Effector memory CD4-positive, alpha-beta T cell (primary cell): ENCODE results near the gene KSR2.

Experiments used
- DNase-seq, 3 donors: peaks; one replicate each; pipeline ENCODE4 v3.0.0-alpha.2; 2020
- H3K27ac ChIP-seq: 2 replicates; pipeline ENCODE4 v1.7.0; 2013; ENCODE audit warnings: mild to moderate bottlenecking, low read length, moderate library complexity; ENCODE audit not compliant: insufficient read depth, poor library complexity, severe bottlenecking
- H3K27me3 ChIP-seq: replicated peaks from 2 replicates; pipeline ENCODE4 v1.7.0; 2013; ENCODE audit warnings: mild to moderate bottlenecking, low read length; ENCODE audit not compliant: insufficient read depth, control insufficient read depth, poor library complexity, severe bottlenecking
- H3K36me3 ChIP-seq: 2 replicates; pipeline ENCODE4 v1.7.0; 2013; ENCODE audit warnings: mild to moderate bottlenecking, low read length, moderate library complexity; ENCODE audit not compliant: control insufficient read depth, insufficient read depth
- H3K4me1 ChIP-seq: 2 replicates; pipeline ENCODE4 v1.7.0; 2013; ENCODE audit warnings: low read length, mild to moderate bottlenecking; ENCODE audit not compliant: control insufficient read depth, insufficient read depth, poor library complexity, severe bottlenecking
- H3K4me3 ChIP-seq: 2 replicates; pipeline ENCODE4 v1.7.0; 2013; ENCODE audit warnings: low read length, low read depth, mild to moderate bottlenecking; ENCODE audit not compliant: insufficient read depth, poor library complexity, severe bottlenecking
- H3K9me3 ChIP-seq: 2 replicates; pipeline ENCODE4 v1.7.0; 2013; ENCODE audit warnings: mild to moderate bottlenecking, low read length, moderate library complexity; ENCODE audit not compliant: control insufficient read depth

The KSR2 gene

GRCh38 chr12:117718559-117718958 lies 250.2 kb downstream of the KSR2 start:
- DNase-seq = no peak
- Histone ChIP-seq H3K9me3 (no peaks in the 10 kb centered on the region), H3K27ac (no peak overlapping the region), H3K36me3 (no peaks in the 10 kb centered on the region), H3K27me3 (no peaks in the 10 kb centered on the region), H3K4me1 (no peaks in the 10 kb centered on the region), H3K4me3 (no peak overlapping the region)

- H3K4me1 ChIP-seq = no peaks in the 10 kb centered on the region
- no peak overlapping the region for H3K27ac ChIP-seq
- DNase-seq = no peak
- H3K27me3 ChIP-seq = no peaks in the 10 kb centered on the region
- H3K4me3 ChIP-seq = no peak overlapping the region
- H3K9me3 ChIP-seq = no peaks in the 10 kb centered on the region
- no peaks in the 10 kb centered on the region for H3K36me3 ChIP-seq
Observed at GRCh38 chr12:117718141-117718540, 250.6 kb downstream of the KSR2 start.

GRCh38 chr12:117714203-117714602 lies 254.6 kb downstream of the KSR2 start:
- H3K4me1 ChIP-seq = no peaks in the 10 kb centered on the region
- H3K27ac ChIP-seq = no peak overlapping the region
- H3K27me3 ChIP-seq = no peaks in the 10 kb centered on the region
- no peaks in the 10 kb centered on the region for H3K36me3 ChIP-seq
- no peaks in the 10 kb centered on the region for H3K9me3 ChIP-seq
- H3K4me3 ChIP-seq = no peak overlapping the region
- DNase-seq = no peak

GRCh38 chr12:117710121-117710520 lies 258.7 kb downstream of the KSR2 start:
- no peak for DNase-seq
- Histone ChIP-seq H3K36me3 (no peaks in the 10 kb centered on the region), H3K27me3 (no peaks in the 10 kb centered on the region), H3K27ac (no peak overlapping the region), H3K9me3 (no peaks in the 10 kb centered on the region), H3K4me3 (no peak overlapping the region), H3K4me1 (no peaks in the 10 kb centered on the region)

GRCh38 chr12:117707861-117708260 lies 260.9 kb downstream of the KSR2 start:
- Histone ChIP-seq H3K9me3 (no peaks in the 10 kb centered on the region), H3K36me3 (no peaks in the 10 kb centered on the region), H3K4me1 (no peaks in the 10 kb centered on the region), H3K4me3 (no peak overlapping the region), H3K27me3 (no peaks in the 10 kb centered on the region), H3K27ac (no peak overlapping the region)
- no peak for DNase-seq

GRCh38 chr12:117703584-117703983 lies 265.2 kb downstream of the KSR2 start:
- Histone ChIP-seq H3K9me3 (no peaks in the 10 kb centered on the region), H3K4me1 (no peaks in the 10 kb centered on the region), H3K4me3 (no peak overlapping the region), H3K27me3 (no peaks in the 10 kb centered on the region), H3K36me3 (no peaks in the 10 kb centered on the region), H3K27ac (no peak overlapping the region)
- no peak for DNase-seq

GRCh38 chr12:117702741-117703140 lies 266.0 kb downstream of the KSR2 start:
- no peak overlapping the region for H3K4me3 ChIP-seq
- no peak for DNase-seq
- no peaks in the 10 kb centered on the region for H3K36me3 ChIP-seq
- H3K4me1 ChIP-seq = no peaks in the 10 kb centered on the region
- H3K27ac ChIP-seq = no peak overlapping the region
- no peaks in the 10 kb centered on the region for H3K9me3 ChIP-seq
- no peaks in the 10 kb centered on the region for H3K27me3 ChIP-seq

- Histone ChIP-seq H3K36me3 (no peaks in the 10 kb centered on the region), H3K27me3 (no peaks in the 10 kb centered on the region), H3K27ac (no peak overlapping the region), H3K9me3 (no peaks in the 10 kb centered on the region), H3K4me3 (no peak overlapping the region), H3K4me1 (no peaks in the 10 kb centered on the region)
- no peak for DNase-seq
Observed at GRCh38 chr12:117699575-117699974, 269.2 kb downstream of the KSR2 start.

DNA sequence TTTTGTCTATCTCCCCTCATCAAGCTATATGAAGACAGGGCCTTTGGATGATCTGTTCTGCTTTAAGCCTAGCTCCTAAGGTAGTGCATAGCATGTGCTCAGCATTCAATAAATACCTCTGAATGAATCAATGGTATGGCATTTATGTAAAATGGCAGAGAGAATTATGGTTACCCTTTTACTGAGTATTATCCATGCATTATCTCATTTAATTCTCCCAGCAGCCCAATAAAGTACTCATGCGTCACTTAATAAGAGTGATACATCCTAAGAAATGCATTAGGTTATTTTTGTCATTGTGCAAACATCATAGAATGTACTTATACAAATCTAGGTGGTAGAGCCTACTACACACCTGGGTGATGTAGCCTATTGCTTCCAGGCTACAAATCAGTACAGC lies 269.7 kb downstream of the KSR2 start:
- no peak for DNase-seq
- H3K27me3 ChIP-seq = no peaks in the 10 kb centered on the region
- H3K9me3 ChIP-seq = no peaks in the 10 kb centered on the region
- H3K36me3 ChIP-seq = no peaks in the 10 kb centered on the region
- no peak overlapping the region for H3K4me3 ChIP-seq
- H3K4me1 ChIP-seq = no peaks in the 10 kb centered on the region
- no peak overlapping the region for H3K27ac ChIP-seq

GRCh38 chr12:117695956-117696355 lies 272.8 kb downstream of the KSR2 start:
- H3K4me3 ChIP-seq = no peak overlapping the region
- no peaks in the 10 kb centered on the region for H3K27me3 ChIP-seq
- H3K27ac ChIP-seq = no peak overlapping the region
- H3K9me3 ChIP-seq = no peaks in the 10 kb centered on the region
- no peaks in the 10 kb centered on the region for H3K4me1 ChIP-seq
- H3K36me3 ChIP-seq = no peaks in the 10 kb centered on the region
- no peak for DNase-seq

GRCh38 chr12:117692512-117692911 lies 276.3 kb downstream of the KSR2 start:
- Histone ChIP-seq H3K27me3 (no peaks in the 10 kb centered on the region), H3K4me3 (no peak overlapping the region), H3K4me1 (no peaks in the 10 kb centered on the region), H3K27ac (no peak overlapping the region), H3K36me3 (no peaks in the 10 kb centered on the region), H3K9me3 (no peaks in the 10 kb centered on the region)
- DNase-seq = no peak
